MM.1S (cell line): ENCODE results near the gene MEST.

Experiments used
- DNase-seq: peaks from one replicate; pipeline ENCODE4 v3.0.0-alpha.2; 2015
- H2AFZ ChIP-seq: fragments of 300-600 bp; sonication (generic); 2 replicates; pipeline ENCODE4 v1.6.0; 2016; ENCODE audit warnings: antibody characterized with exemption, low read length
- H3F3A ChIP-seq: fragments of 300-600 bp; sonication (generic); 2 replicates; pipeline ENCODE4 v1.6.1; 2016; ENCODE audit warnings: mild to moderate bottlenecking, antibody characterized with exemption, low read length, moderate library complexity, mixed read lengths; ENCODE audit not compliant: insufficient read depth
- H3K27ac ChIP-seq: fragments of 300-600 bp; sonication (generic); 2 replicates; pipeline ENCODE4 v1.5.1; 2016; ENCODE audit warnings: mild to moderate bottlenecking, low read length
- H3K27me3 ChIP-seq: fragments of 300-600 bp; sonication (generic); replicated peaks from 2 replicates; pipeline ENCODE4 v1.6.0; 2016; ENCODE audit warnings: low read length; ENCODE audit not compliant: insufficient read depth
- H3K36me3 ChIP-seq: fragments of 300-600 bp; sonication (generic); replicated peaks from 2 replicates; pipeline ENCODE4 v1.6.1; 2016; ENCODE audit warnings: mild to moderate bottlenecking, low read length, mixed read lengths; ENCODE audit not compliant: insufficient read depth
- H3K4me1 ChIP-seq: fragments of 300-600 bp; sonication (generic); 2 replicates; pipeline ENCODE4 v1.6.1; 2016; ENCODE audit warnings: low read length, mixed read lengths
- H3K4me2 ChIP-seq: fragments of 300-600 bp; sonication (generic); 2 replicates; pipeline ENCODE4 v1.6.0; 2016; ENCODE audit warnings: low read depth, low read length
- H3K4me3 ChIP-seq: fragments of 300-600 bp; sonication (generic); 2 replicates; pipeline ENCODE4 v1.5.1; 2016; ENCODE audit warnings: low read length, mixed read lengths
- H3K79me2 ChIP-seq: fragments of 300-600 bp; sonication (generic); 2 replicates; pipeline ENCODE4 v1.6.1; 2016; ENCODE audit warnings: mixed run types, low read length, mixed read lengths
- H3K9ac ChIP-seq: fragments of 300-600 bp; sonication (generic); 2 replicates; pipeline ENCODE4 v1.6.1; 2016; ENCODE audit warnings: low read length, mixed read lengths
- H3K9me2 ChIP-seq: fragments of 300-600 bp; sonication (generic); replicated peaks from 2 replicates; pipeline ENCODE4 v1.6.1; 2016; ENCODE audit warnings: mild to moderate bottlenecking, low read length, mixed read lengths; ENCODE audit not compliant: insufficient read depth
- H3K9me3 ChIP-seq: fragments of 300-600 bp; sonication (generic); replicated peaks from 2 replicates; pipeline ENCODE4 v1.6.1; 2016; ENCODE audit warnings: mild to moderate bottlenecking, low read length, mixed read lengths; ENCODE audit not compliant: insufficient read depth
- H4K20me1 ChIP-seq: fragments of 300-600 bp; sonication (generic); 2 replicates; pipeline ENCODE4 v1.6.1; 2016; ENCODE audit warnings: mild to moderate bottlenecking, low read length, moderate library complexity, mixed read lengths; ENCODE audit not compliant: insufficient read depth
- EZH2 ChIP-seq: fragments of 300-600 bp; sonication (generic); optimal IDR thresholded peaks from 2 replicates; pipeline ENCODE3; 2017; ENCODE audit warnings: low read depth, mild to moderate bottlenecking, antibody characterized with exemption, low read length, mixed read lengths
- EZH2phosphoT487 ChIP-seq: fragments of 300-600 bp; sonication (generic); IDR thresholded peaks from 2 replicates; pipeline ENCODE4 v1.6.1; 2018; ENCODE audit warnings: antibody characterized with exemption, low read length
- TF ChIP-seq, protein P1 (sequence below): fragments of 300-600 bp; sonication (generic); IDR thresholded peaks from 2 replicates; pipeline ENCODE4 v1.5.1; 2016; ENCODE audit warnings: antibody characterized with exemption, low read length, mixed read lengths

MEST gene

DNA sequence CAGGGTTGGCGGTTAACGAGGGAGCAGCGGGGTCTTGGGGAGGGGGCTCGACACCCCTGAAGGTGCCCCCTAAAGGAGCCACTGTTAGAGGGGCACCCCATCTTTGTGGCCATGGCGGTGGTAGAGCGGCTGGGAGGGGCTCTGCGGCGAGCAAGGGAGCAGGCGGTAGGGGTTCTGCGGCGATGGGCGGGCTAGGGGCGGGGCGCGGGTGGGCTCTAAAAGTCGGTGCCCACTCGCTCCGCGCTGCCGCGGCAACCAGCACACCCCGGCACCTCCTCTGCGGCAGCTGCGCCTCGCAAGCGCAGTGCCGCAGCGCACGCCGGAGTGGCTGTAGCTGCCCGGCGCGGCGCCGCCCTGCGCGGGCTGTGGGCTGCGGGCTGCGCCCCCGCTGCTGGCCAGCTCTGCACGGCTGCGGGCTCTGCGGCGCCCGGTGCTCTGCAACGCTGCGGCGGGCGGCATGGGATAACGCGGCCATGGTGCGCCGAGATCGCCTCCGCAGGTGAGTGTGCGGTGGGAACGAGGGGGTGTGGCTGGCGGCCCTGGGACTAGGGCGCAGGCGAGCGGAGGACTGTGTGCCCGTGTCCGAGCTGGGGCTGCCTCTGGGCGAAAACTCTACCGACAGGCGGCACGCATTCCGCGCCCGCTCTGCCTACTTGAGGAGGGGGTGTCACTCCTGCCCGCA lies at the start of gene MEST:
Gene MEST (plus strand): TSS at position 245 of the 682 bp plus-strand sequence. CDS start 229 bp downstream, at position 474.
- no peak for TF ChIP-seq EZH2phosphoT487
- no peak for TF ChIP-seq EZH2
- TF ChIP-seq, protein P1, sequence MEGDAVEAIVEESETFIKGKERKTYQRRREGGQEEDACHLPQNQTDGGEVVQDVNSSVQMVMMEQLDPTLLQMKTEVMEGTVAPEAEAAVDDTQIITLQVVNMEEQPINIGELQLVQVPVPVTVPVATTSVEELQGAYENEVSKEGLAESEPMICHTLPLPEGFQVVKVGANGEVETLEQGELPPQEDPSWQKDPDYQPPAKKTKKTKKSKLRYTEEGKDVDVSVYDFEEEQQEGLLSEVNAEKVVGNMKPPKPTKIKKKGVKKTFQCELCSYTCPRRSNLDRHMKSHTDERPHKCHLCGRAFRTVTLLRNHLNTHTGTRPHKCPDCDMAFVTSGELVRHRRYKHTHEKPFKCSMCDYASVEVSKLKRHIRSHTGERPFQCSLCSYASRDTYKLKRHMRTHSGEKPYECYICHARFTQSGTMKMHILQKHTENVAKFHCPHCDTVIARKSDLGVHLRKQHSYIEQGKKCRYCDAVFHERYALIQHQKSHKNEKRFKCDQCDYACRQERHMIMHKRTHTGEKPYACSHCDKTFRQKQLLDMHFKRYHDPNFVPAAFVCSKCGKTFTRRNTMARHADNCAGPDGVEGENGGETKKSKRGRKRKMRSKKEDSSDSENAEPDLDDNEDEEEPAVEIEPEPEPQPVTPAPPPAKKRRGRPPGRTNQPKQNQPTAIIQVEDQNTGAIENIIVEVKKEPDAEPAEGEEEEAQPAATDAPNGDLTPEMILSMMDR, result no peak
- no peaks in the 10 kb centered on the region for H3K9me2 ChIP-seq
- no peak within 1 kb of the TSS for H3K27ac ChIP-seq
- H3K79me2 ChIP-seq, result no peaks in the 10 kb centered on the region
- H2AFZ ChIP-seq, result peak within 1 kb of the TSS; percentile 9
- no peaks in the 10 kb centered on the region for H3K4me1 ChIP-seq
- H3K9me3 ChIP-seq, result 0 out of 2 replicates have a peak, but pooled peaks cover 6% of the 10 kb centered on the region
- peaks cover 11% of the 10 kb centered on the region for H3K27me3 ChIP-seq
- no peak for DNase-seq
- peak within 1 kb of the TSS; percentile 39 for H3K4me3 ChIP-seq
- no peak within 1 kb of the TSS for H3K9ac ChIP-seq
- peak within 1 kb of the TSS; percentile 71 for H3K4me2 ChIP-seq
- H4K20me1 ChIP-seq, result no peaks in the 10 kb centered on the region
- 0 out of 2 replicates have a peak, but pooled peaks cover 2% of the 10 kb centered on the region for H3F3A ChIP-seq
- no peaks in the 10 kb centered on the region for H3K36me3 ChIP-seq

DNA sequence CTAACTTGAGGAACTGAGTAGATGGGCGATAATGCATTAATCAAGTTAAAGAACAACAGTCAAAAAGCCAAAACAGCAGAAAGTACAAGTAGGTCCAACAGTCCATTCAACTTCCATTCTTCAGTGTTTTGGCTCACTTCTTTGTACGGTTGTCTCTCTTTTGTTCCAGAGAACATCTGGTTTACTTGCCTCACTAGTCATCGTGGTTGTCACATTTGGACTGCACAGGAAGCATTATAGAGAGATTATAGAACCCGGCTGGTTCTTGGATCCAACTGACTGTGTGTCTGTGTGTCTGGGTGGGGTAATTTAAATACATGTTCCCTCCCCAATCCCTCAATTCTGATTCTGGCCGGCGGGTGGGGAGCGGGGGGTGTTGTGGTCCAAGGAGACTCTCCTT lies 49.3 kb upstream of the MEST start:
- Histone ChIP-seq H3K27me3 (no peaks in the 10 kb centered on the region), H3K36me3 (no peaks in the 10 kb centered on the region), H3K27ac (no peak overlapping the region), H3K9me3 (no peaks in the 10 kb centered on the region), H3K9ac (no peak overlapping the region), H2AFZ (no peak overlapping the region), H4K20me1 (no peaks in the 10 kb centered on the region), H3K79me2 (no peaks in the 10 kb centered on the region), H3K4me1 (peaks cover 9% of the 10 kb centered on the region), H3K9me2 (no peaks in the 10 kb centered on the region), H3K4me3 (no peak overlapping the region), H3F3A (0 out of 2 replicates have a peak, but pooled peaks cover 5% of the 10 kb centered on the region), H3K4me2 (no peak overlapping the region)
- DNase-seq, result no peak
- TF ChIP-seq EZH2phosphoT487 (no peak), EZH2 (no peak)
- TF ChIP-seq, protein P1, result no peak

GRCh38 chr7:130444234-130444633 lies 47.7 kb upstream of the MEST start:
- Histone ChIP-seq H3F3A (0 out of 2 replicates have a peak, but pooled peaks cover 5% of the 10 kb centered on the region), H3K4me1 (peaks cover 9% of the 10 kb centered on the region), H3K27ac (no peak overlapping the region), H3K4me3 (no peak overlapping the region), H2AFZ (no peak overlapping the region), H3K4me2 (no peak overlapping the region), H3K9me2 (no peaks in the 10 kb centered on the region), H3K79me2 (no peaks in the 10 kb centered on the region), H3K36me3 (no peaks in the 10 kb centered on the region), H3K27me3 (no peaks in the 10 kb centered on the region), H4K20me1 (no peaks in the 10 kb centered on the region), H3K9me3 (no peaks in the 10 kb centered on the region), H3K9ac (no peak overlapping the region)
- no peak for DNase-seq
- no peak for TF ChIP-seq EZH2phosphoT487
- no peak for TF ChIP-seq EZH2
- TF ChIP-seq, protein P1, result no peak
